GM23338 (cell line): ENCODE results near the gene SERGEF. TPM values are rescaled to one million over a fixed set of nuclear protein-coding genes. Genes with fewer than 3 reads are reported as not detected.

ENCODE experiments used
- ATAC-seq: fragments of 200-7000 bp; cut with Tn5 transposase; 3 replicates; pipeline ENCODE4 v1.9.1; 2020
- DNase-seq: peaks from one replicate; pipeline ENCODE4 v3.0.0-alpha.2; 2015; ENCODE audit warnings: low spot score
- H2AFZ ChIP-seq: fragments of 200-600 bp; sonication (generic); 2 replicates; pipeline ENCODE4 v1.8.0; 2016; ENCODE audit warnings: antibody characterized with exemption, mild to moderate bottlenecking, moderate library complexity
- H3F3A ChIP-seq: fragments of 200-600 bp; sonication (generic); replicated peaks from 2 replicates; pipeline ENCODE4 v1.8.0; 2017; ENCODE audit warnings: antibody characterized with exemption, mixed run types, low read depth
- H3K27ac ChIP-seq: fragments of 200-600 bp; sonication (generic); 2 replicates; pipeline ENCODE4 v1.6.1; 2016; ENCODE audit warnings: low read depth
- H3K27me3 ChIP-seq: fragments of 200-600 bp; sonication (generic); 2 replicates; pipeline ENCODE4 v1.8.0; 2016; ENCODE audit warnings: mild to moderate bottlenecking, mixed run types, moderate library complexity; ENCODE audit not compliant: insufficient read depth
- H3K36me3 ChIP-seq: fragments of 200-600 bp; sonication (generic); 2 replicates; pipeline ENCODE4 v1.8.0; 2016; ENCODE audit warnings: mild to moderate bottlenecking; ENCODE audit not compliant: insufficient read depth
- H3K4me1 ChIP-seq: fragments of 200-600 bp; sonication (generic); 2 replicates; pipeline ENCODE4 v1.8.0; 2016; ENCODE audit warnings: mild to moderate bottlenecking, moderate library complexity; ENCODE audit not compliant: insufficient read depth
- H3K4me2 ChIP-seq: fragments of 200-600 bp; sonication (generic); 2 replicates; pipeline ENCODE4 v1.7.1; 2017; ENCODE audit warnings: mixed run types
- H3K4me3 ChIP-seq: fragments of 200-600 bp; sonication (generic); 2 replicates; pipeline ENCODE4 v1.6.1; 2016; ENCODE audit warnings: mixed run types
- H3K79me2 ChIP-seq: fragments of 200-600 bp; sonication (generic); replicated peaks from 2 replicates; pipeline ENCODE4 v1.8.0; 2017; ENCODE audit warnings: mild to moderate bottlenecking; ENCODE audit not compliant: insufficient read depth
- H3K9me2 ChIP-seq: fragments of 200-600 bp; sonication (generic); 2 replicates; pipeline ENCODE4 v1.8.0; 2017; ENCODE audit not compliant: insufficient read depth
- H4K20me1 ChIP-seq: fragments of 200-600 bp; sonication (generic); replicated peaks from 2 replicates; pipeline ENCODE4 v1.8.0; 2017; ENCODE audit warnings: mild to moderate bottlenecking; ENCODE audit not compliant: insufficient read depth
- H3K27ac Mint-ChIP-seq: 2 replicates; pipeline ENCODE4 v1.8.0; 2020; ENCODE audit warnings: inconsistent platforms, mild to moderate bottlenecking, moderate library complexity, mixed read lengths
- H3K27me3 Mint-ChIP-seq: 3 replicates; pipeline ENCODE4 v1.8.0; 2022; ENCODE audit warnings: low read depth, mild to moderate bottlenecking, moderate library complexity, mixed read lengths, inconsistent platforms; ENCODE audit not compliant: insufficient read depth, poor library complexity
- H3K36me3 Mint-ChIP-seq: 3 replicates; pipeline ENCODE4 v1.8.0; 2021; ENCODE audit warnings: low read depth, mild to moderate bottlenecking, inconsistent platforms, moderate library complexity, mixed read lengths
- H3K4me1 Mint-ChIP-seq: 3 replicates; pipeline ENCODE4 v1.8.0; 2020; ENCODE audit warnings: mild to moderate bottlenecking, inconsistent platforms, mixed read lengths
- H3K4me3 Mint-ChIP-seq: 3 replicates; pipeline ENCODE4 v1.8.0; 2021; ENCODE audit warnings: moderate library complexity, mild to moderate bottlenecking, inconsistent platforms, mixed read lengths
- H3K9me3 Mint-ChIP-seq: 3 replicates; pipeline ENCODE4 v1.8.0; 2020; ENCODE audit warnings: moderate library complexity, mild to moderate bottlenecking, inconsistent platforms, mixed read lengths
- EZH2 ChIP-seq: fragments of 200-600 bp; sonication (generic); IDR thresholded peaks from one replicate; pipeline ENCODE4 v1.8.0; 2017; ENCODE audit warnings: antibody characterized with exemption, mild to moderate bottlenecking, low read depth; ENCODE audit not compliant: unreplicated experiment
- EZH2phosphoT487 ChIP-seq: fragments of 200-600 bp; sonication (generic); IDR thresholded peaks from one replicate; pipeline ENCODE4 v1.8.1; 2018; ENCODE audit warnings: antibody characterized with exemption; ENCODE audit not compliant: unreplicated experiment
- JUNB ChIP-seq: IDR thresholded peaks from one replicate; pipeline ENCODE4 v1.6.1; 2016; ENCODE audit warnings: antibody characterized with exemption; ENCODE audit not compliant: unreplicated experiment
- NANOG ChIP-seq: IDR thresholded peaks from 2 replicates; pipeline ENCODE4 v1.6.1; 2016; ENCODE audit warnings: antibody characterized with exemption, borderline replicate concordance
- POLR2AphosphoS5 ChIP-seq: IDR thresholded peaks from 2 replicates; pipeline ENCODE4 v1.6.1; 2016; ENCODE audit warnings: antibody characterized with exemption, low read depth
- ZNF114 ChIP-seq: fragments of 250-450 bp; sonication (Bioruptor Pico); IDR thresholded peaks from 2 replicates; pipeline ENCODE4 v1.5.0; 2020; ENCODE audit warnings: mild to moderate bottlenecking, moderate library complexity
- polyA plus RNA-seq: library from polyadenylated mRNA; unstranded; fragments of >200 nt; fragmentation: Nextera tagmentation; extraction: Ambion mirVana; gene quantifications from 2 replicates; pipeline ENCODE4 v1.2.1, GENCODE V29; 2016
- total RNA-seq: library from RNA; depleted of rRNA; stranded (reverse); fragments of >200 nt; shearing (Covaris generic); gene quantifications from 2 replicates; pipeline ENCODE4 v1.2.3, GENCODE V29; 2014
- TF ChIP-seq, protein P1 (sequence below): IDR thresholded peaks from one replicate; pipeline ENCODE4 v1.6.1; 2018; ENCODE audit warnings: antibody characterized with exemption; ENCODE audit not compliant: unreplicated experiment
- TF ChIP-seq, protein P2 (sequence below): IDR thresholded peaks from 2 replicates; pipeline ENCODE4 v1.6.1; 2016; ENCODE audit warnings: antibody characterized with exemption
- TF ChIP-seq, protein P3 (sequence below), 2 experiments: fragments of 200-600 bp in 1 of 2; sonication (generic) in 1 of 2; conservative IDR thresholded peaks; 2 replicates each; pipeline versions ENCODE4 v1.5.1 to v1.6.1; 2016 to 2017; ENCODE audit warnings: antibody characterized with exemption in 2 of 2, low read depth in 2 of 2, mild to moderate bottlenecking in 2 of 2, moderate library complexity in 1 of 2

SERGEF gene
- total and polyA plus RNA-seq, 2 experiments from 2014 or later, result 24.2 to 27.9 TPM

DNA sequence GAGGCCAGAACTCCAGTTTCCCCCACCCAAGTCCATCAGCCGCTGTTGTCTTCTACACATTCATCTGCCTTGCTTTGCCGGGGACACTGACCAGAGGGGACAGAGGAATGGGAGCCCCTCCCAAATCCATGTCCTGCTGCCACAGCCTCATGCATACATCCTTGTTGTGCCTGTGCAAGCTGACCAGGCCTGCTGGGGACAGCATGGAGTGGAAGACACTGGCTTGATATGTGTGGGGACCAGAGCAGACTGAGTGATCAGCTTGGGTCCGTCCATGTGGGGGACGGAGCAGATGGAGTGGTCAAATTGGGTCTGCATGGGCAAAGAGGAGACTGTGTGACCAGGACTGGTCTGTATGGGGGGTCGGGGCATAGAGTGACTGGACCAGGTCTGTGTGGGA lies 234.5 kb downstream of the SERGEF start (continued):
- TF ChIP-seq, protein P1, sequence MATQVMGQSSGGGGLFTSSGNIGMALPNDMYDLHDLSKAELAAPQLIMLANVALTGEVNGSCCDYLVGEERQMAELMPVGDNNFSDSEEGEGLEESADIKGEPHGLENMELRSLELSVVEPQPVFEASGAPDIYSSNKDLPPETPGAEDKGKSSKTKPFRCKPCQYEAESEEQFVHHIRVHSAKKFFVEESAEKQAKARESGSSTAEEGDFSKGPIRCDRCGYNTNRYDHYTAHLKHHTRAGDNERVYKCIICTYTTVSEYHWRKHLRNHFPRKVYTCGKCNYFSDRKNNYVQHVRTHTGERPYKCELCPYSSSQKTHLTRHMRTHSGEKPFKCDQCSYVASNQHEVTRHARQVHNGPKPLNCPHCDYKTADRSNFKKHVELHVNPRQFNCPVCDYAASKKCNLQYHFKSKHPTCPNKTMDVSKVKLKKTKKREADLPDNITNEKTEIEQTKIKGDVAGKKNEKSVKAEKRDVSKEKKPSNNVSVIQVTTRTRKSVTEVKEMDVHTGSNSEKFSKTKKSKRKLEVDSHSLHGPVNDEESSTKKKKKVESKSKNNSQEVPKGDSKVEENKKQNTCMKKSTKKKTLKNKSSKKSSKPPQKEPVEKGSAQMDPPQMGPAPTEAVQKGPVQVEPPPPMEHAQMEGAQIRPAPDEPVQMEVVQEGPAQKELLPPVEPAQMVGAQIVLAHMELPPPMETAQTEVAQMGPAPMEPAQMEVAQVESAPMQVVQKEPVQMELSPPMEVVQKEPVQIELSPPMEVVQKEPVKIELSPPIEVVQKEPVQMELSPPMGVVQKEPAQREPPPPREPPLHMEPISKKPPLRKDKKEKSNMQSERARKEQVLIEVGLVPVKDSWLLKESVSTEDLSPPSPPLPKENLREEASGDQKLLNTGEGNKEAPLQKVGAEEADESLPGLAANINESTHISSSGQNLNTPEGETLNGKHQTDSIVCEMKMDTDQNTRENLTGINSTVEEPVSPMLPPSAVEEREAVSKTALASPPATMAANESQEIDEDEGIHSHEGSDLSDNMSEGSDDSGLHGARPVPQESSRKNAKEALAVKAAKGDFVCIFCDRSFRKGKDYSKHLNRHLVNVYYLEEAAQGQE, result no peak
- no peak for TF ChIP-seq EZH2
- TF ChIP-seq ZNF114 (CRISPR knock-in tag), result no peak
- TF ChIP-seq, protein P2, sequence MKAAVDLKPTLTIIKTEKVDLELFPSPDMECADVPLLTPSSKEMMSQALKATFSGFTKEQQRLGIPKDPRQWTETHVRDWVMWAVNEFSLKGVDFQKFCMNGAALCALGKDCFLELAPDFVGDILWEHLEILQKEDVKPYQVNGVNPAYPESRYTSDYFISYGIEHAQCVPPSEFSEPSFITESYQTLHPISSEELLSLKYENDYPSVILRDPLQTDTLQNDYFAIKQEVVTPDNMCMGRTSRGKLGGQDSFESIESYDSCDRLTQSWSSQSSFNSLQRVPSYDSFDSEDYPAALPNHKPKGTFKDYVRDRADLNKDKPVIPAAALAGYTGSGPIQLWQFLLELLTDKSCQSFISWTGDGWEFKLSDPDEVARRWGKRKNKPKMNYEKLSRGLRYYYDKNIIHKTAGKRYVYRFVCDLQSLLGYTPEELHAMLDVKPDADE, result no peak

DNA sequence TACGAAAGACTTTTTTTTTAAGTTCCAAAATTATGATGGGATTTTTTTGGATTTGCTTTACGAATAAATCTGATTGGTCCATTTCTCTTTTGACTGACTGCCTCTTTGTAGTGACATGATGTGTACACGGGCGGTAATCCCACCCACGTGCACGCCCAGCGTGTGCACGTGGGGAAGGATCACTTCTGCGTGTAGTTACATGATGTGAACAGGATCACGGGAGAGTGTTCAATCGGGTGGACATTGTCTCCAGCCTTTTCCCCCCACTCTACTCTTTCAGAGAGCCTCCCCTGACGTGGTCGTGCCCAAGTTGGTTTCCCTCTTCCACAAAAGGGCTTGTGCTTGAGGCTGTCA lies 235.1 kb downstream of the SERGEF start:
- Histone ChIP-seq H2AFZ (no peak overlapping the region), H3K4me3 (no peak overlapping the region), H3K27ac (no peak overlapping the region), H3K36me3 (no peaks in the 10 kb centered on the region), H3K27me3 (no peaks in the 10 kb centered on the region), H4K20me1 (no peaks in the 10 kb centered on the region), H3K9me2 (no peaks in the 10 kb centered on the region), H3K4me1 (no peaks in the 10 kb centered on the region), H3K4me2 (no peak overlapping the region), H3F3A (no peaks in the 10 kb centered on the region), H3K79me2 (no peaks in the 10 kb centered on the region)
- Mint-ChIP-seq H3K36me3 (no peaks in the 10 kb centered on the region), H3K27ac (no peak overlapping the region), H3K4me3 (no peak overlapping the region), H3K9me3 (no peaks in the 10 kb centered on the region), H3K4me1 (peaks cover 2% of the 10 kb centered on the region; the same call in 2 of the 3 replicates), H3K27me3 (peaks cover 7% of the 10 kb centered on the region)
- ATAC-seq (no peak), DNase-seq (no peak)
- no peak for TF ChIP-seq POLR2AphosphoS5
- TF ChIP-seq, protein P3, sequence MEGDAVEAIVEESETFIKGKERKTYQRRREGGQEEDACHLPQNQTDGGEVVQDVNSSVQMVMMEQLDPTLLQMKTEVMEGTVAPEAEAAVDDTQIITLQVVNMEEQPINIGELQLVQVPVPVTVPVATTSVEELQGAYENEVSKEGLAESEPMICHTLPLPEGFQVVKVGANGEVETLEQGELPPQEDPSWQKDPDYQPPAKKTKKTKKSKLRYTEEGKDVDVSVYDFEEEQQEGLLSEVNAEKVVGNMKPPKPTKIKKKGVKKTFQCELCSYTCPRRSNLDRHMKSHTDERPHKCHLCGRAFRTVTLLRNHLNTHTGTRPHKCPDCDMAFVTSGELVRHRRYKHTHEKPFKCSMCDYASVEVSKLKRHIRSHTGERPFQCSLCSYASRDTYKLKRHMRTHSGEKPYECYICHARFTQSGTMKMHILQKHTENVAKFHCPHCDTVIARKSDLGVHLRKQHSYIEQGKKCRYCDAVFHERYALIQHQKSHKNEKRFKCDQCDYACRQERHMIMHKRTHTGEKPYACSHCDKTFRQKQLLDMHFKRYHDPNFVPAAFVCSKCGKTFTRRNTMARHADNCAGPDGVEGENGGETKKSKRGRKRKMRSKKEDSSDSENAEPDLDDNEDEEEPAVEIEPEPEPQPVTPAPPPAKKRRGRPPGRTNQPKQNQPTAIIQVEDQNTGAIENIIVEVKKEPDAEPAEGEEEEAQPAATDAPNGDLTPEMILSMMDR (conservative IDR thresholded peaks at IDR 0.05; ENCODE audit: low read depth in 2 of 2), result no peak

DNA sequence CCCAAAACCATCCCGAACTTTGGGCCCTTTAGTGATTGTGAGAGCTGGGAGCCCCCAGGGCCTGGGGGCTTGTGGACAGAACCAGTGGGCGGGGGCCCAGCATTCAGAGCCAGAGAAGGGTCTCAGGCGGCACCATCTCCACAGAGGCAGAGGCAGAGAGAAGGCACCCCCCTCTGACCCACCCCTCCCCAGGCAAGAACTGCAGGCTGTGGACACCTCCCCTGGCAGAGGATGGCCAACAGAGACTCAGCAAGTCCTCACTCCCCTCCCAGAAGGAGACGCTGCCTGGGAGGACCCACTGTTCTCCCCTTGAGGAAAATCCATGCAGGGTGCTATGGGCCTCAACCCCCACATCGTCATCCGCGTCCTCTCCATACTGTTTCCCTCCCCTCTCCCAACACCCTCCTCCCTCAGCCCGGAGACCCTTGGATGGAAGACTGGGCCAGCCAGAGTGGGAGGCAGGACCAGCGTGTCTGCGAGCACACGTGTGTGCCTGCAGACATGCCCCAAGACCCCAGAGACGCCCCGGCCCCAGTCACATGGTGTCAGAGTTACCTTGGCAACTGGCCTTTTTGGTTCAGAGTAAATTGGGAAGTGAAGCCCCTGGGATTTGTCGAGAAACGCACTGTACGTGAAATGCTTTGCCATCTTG lies 235.6 kb downstream of the SERGEF start:
- H4K20me1 ChIP-seq, result no peaks in the 10 kb centered on the region
- H3K27ac ChIP-seq, result no peak overlapping the region
- no peak overlapping the region for H3K27ac Mint-ChIP-seq
- no peaks in the 10 kb centered on the region for H3K36me3 ChIP-seq
- H3K36me3 Mint-ChIP-seq, result no peaks in the 10 kb centered on the region
- no peak overlapping the region for H3K4me3 Mint-ChIP-seq
- H3K79me2 ChIP-seq, result no peaks in the 10 kb centered on the region
- DNase-seq (no peak), ATAC-seq (no peak)
- H3K9me3 Mint-ChIP-seq, result no peaks in the 10 kb centered on the region
- no peaks in the 10 kb centered on the region for H3K27me3 ChIP-seq
- H3K4me3 ChIP-seq, result no peak overlapping the region
- H3K4me1 Mint-ChIP-seq, result peaks cover 2% of the 10 kb centered on the region; the same call in 2 of the 3 replicates
- no peak overlapping the region for H2AFZ ChIP-seq
- no peak overlapping the region for H3K4me2 ChIP-seq
- no peaks in the 10 kb centered on the region for H3F3A ChIP-seq
- H3K9me2 ChIP-seq, result no peaks in the 10 kb centered on the region
- peaks cover 7% of the 10 kb centered on the region for H3K27me3 Mint-ChIP-seq
- H3K4me1 ChIP-seq, result no peaks in the 10 kb centered on the region
- TF ChIP-seq JUNB (no peak), POLR2AphosphoS5 (no peak), ZNF114 (CRISPR knock-in tag) (no peak), NANOG (no peak), EZH2phosphoT487 (no peak)
- TF ChIP-seq, protein P2, result no peak
- TF ChIP-seq, protein P1, result no peak
